ENCODE measurements around the gene LHPP.
"Not testable (repeated sequence)": the region's sequence is repeated elsewhere in the genome, so short reads cannot be mapped to it uniquely, and the experiment has no call there.

The LHPP gene

GRCh38 chr10:124604214-124605000 is 142.8 kb downstream of the LHPP start:
- DNase-seq (ENCODE audit: low read depth, low spot score) = no peak

- DNase-seq (ENCODE audit: low read depth, low spot score) = no peak
Measured at GRCh38 chr10:124605001-124605370, 143.4 kb downstream of the LHPP start.

DNA sequence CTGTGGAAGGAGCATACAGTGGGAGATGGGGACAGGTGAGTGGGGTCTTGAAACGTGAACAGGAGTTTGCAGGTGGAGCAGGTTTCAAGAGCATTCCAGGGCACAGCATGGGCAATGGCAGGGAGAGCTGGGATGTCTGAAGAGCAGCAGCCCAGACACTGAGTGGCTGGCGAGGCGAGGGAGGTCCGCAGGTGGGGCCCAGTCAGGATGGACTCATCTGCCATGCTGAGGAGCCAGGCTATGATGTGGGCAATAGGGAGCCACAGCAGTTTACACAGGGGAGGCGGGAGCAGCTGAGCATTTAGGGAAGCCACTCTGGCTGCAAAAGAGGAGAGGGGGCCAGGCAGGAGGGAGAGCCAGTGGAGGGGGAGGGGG is 143.8 kb downstream of the LHPP start:
- no peak for DNase-seq (ENCODE audit: low read depth, low spot score)

GRCh38 chr10:124605856-124606812 is 144.5 kb downstream of the LHPP start:
- no peak for DNase-seq (ENCODE audit: low read depth, low spot score)

GRCh38 chr10:124606822-124607221 is 145.2 kb downstream of the LHPP start:
- DNase-seq (ENCODE audit: low read depth, low spot score) = no peak

- DNase-seq (ENCODE audit: low read depth, low spot score) = no peak
Measured at GRCh38 chr10:124607693-124608092, 146.1 kb downstream of the LHPP start.

GRCh38 chr10:124608093-124608721 is 146.6 kb downstream of the LHPP start:
- no peak for DNase-seq (ENCODE audit: low read depth, low spot score)

DNA sequence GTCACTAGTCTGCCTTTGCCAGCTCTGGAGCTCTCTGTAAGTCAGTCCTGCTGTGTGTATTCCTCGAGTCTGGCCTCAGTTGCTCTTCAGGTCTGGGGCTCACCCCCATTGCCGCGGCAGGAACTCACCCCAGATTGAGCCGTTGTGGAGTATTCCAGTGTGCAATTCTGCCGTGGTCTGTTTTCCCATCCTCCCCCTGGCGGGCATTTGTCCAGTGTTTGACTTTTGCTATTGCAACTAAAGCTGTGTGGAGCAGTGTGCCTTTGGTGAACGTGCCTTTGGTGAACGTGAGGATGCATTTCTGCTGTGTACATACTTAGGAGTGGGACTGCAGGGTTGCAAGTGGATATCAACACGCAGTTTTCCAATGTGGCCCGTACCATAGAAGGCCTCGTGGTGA is 148.1 kb downstream of the LHPP start:
- no peak for DNase-seq (ENCODE audit: low read depth, low spot score)

- DNase-seq (ENCODE audit: low read depth, low spot score) = not testable (repeated sequence)
Measured at GRCh38 chr10:124610186-124610585, 148.6 kb downstream of the LHPP start.

- DNase-seq (ENCODE audit: low read depth, low spot score) = not testable (repeated sequence)
Measured at GRCh38 chr10:124610851-124611250, 149.2 kb downstream of the LHPP start.

DNA sequence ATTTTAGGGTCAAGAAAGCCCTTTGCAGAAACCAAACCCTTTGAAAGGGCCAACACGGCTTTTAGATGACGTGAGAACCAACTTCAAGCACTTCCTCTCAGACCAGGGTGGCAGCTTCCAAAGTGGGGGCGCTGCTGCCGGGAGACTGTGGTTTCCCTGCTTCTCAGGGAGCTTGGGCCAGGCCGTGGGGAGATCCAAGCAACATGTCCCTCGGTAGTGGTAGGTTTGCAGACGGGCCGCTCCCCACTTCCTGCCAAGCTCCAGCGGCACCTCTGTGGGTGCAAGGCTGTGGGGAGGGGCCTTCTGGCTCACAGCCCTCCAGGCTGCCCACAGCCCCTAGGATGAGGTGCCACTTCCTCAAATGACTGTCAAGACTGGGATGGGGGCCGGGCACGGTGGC is 150.1 kb downstream of the LHPP start:
- no peak for DNase-seq (ENCODE audit: low read depth, low spot score)

GRCh38 chr10:124612611-124613498 is 151.2 kb downstream of the LHPP start:
- DNase-seq (ENCODE audit: low read depth, low spot score) = no peak

GRCh38 chr10:124614003-124614659 is 152.5 kb downstream of the LHPP start:
- DNase-seq (ENCODE audit: low read depth, low spot score) = no peak

- DNase-seq (ENCODE audit: low read depth, low spot score) = no peak
Measured at GRCh38 chr10:124615259-124615658, 153.6 kb downstream of the LHPP start.

DNA sequence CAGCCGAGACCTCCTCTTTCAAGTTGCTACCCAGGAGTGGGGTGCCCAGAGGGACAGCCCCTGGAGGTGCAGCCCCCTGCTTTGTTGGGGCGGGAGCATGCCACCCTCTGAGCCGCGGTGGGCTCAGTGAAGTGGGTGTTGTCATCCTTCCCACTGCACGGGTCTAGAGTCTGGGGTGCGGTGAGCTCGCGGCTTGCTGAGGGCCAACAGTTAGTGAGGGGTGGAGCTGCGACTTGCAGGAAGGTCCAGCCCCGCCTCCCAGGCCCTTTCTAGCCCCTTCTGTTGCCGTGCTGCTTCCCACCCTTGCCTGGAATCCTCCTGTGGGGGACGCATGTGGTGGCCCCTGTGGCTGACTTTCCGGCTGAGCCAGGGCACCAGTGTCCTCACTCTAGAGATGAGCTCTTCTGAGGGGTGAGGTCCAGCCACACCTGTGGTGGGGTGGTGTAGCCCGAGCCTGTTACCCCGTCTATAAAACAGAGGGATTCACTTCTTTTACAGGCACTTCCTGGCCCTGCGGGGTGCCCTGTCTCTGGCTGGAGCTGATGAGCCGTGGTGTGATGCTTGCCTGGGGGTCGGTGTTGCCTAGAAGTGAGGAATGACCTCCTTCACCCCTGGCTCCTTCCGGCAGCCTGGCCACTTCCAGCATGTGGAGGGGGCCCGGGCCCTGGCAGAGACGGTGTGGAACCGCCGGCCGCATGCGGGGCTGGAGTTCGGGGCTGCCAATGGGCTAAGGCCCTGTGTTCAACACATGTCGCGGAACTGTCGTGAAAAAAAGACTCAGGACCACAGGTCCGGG is 154.6 kb downstream of the LHPP start:
- DNase-seq (ENCODE audit: low read depth, low spot score) = no peak

DNA sequence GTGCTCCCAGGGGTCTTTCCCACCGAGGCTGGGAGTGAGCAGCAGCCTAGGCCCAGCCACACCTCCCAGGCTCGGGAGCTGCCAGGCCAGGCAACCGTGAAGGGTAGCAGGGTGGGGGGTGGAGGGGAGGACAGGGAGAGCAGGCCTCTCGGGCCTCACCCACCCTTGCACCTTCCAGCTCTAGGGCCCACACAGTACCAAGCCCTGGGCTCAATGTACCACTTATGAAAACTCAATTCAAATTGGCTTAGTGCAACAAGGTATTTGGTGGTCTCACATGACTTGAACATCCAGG is 155.2 kb downstream of the LHPP start:
- no peak for DNase-seq (ENCODE audit: low read depth, low spot score)

- DNase-seq (ENCODE audit: low read depth, low spot score) = no peak
Measured at GRCh38 chr10:124618470-124619073, 156.9 kb downstream of the LHPP start.

DNA sequence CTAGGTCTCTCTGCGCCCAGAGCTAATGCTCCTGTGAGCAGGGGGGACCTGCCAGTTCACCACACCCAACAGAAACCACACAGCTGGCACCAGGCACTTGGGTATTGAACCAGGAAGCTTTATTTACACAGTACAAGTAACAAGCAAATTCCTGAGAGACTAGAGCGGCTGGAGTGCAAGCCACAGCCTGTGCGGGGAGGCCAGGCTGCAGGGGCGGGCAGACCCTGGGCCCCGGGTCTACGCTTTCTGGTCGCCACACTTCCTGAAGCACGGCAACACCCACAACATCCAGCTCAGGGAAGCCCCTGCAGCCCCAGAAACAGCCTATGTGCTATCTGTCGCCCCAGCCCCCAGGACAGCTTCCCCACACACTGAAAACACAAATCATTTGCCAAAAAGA is 157.6 kb downstream of the LHPP start:
- no peak for DNase-seq (ENCODE audit: low read depth, low spot score)

- no peak for DNase-seq (ENCODE audit: low read depth, low spot score)
Measured at GRCh38 chr10:124619802-124620490, 158.3 kb downstream of the LHPP start.
